NCI-H2196 treated with DMSO at 0.1 percent for 48 hours (cell line): Measurements from ENCODE around the gene TRHDE.

Experiments used
- DNase-seq: peaks from one replicate; lab custom pipeline; 2025; ENCODE audit not compliant: unreplicated experiment; lab: John Stamatoyannopoulos, UW

The TRHDE gene

GRCh38 chr12:72307229-72307628 is 35.1 kb downstream of the TRHDE start:
- no peak for DNase-seq

GRCh38 chr12:72311946-72312345 is 39.8 kb downstream of the TRHDE start:
- DNase-seq = no peak

DNA sequence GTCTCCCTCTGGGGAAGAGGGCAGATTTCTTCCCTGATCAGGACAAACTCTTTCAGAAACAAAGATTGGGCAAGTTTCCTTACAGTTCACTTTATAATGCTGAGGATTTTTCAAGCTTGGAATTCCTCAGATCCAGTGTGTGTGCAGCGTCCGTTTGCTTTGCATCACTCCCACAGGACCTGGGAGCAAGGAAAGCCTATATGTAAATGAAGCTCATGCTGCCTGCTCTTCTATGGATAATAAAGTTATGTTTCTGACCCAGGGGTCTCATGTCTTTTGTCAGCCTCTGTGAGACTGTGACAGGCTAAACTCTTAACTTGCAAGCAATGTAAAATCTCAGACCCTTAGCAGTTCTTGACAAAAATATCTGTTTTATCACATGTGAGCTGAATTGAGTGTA is 41.6 kb downstream of the TRHDE start:
- DNase-seq = no peak

- DNase-seq = no peak
These were observed 43.7 kb downstream of the TRHDE start for GRCh38 chr12:72315858-72316257.

DNA sequence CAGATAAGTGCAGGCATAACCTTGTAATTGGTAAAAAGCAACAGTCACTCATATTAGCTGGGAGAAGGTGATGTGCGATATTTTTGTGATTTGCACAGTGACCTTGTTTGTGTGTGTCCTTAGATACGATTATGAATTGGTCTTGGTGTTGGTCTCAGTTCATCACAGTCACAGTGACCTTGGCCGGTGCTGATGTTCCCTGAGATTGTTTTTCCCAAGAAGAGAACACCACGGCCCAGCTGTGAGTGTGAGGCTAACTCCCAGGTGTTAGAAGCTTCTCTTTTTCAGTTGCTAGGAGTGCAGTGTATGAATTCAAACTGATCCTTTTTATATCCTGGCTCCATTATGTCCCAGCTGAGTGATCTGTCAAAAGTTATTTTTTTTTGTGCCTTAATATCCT is 46.2 kb downstream of the TRHDE start:
- DNase-seq = no peak

- no peak for DNase-seq
These were observed 51.7 kb downstream of the TRHDE start for GRCh38 chr12:72323881-72324280.

DNA sequence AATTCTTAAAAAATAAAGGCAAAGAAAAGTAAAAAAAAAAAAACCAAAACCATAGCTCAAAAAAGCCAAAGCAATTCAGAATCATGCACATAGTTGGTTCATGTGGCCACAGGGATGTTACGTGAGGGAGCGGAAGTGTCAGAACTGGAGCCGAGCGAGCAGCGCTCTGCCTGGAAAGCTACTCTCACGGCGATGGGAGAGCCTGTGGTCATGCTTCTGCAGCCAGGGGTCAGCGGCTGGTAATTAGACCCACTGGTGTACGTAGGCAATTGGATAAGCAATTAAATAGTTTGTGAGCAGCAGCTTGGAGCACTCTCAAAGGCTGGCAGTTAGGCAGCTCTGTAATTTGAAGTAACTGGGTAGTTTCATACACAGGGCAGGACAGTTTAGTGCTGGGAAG is 58.1 kb downstream of the TRHDE start:
- no peak for DNase-seq

DNA sequence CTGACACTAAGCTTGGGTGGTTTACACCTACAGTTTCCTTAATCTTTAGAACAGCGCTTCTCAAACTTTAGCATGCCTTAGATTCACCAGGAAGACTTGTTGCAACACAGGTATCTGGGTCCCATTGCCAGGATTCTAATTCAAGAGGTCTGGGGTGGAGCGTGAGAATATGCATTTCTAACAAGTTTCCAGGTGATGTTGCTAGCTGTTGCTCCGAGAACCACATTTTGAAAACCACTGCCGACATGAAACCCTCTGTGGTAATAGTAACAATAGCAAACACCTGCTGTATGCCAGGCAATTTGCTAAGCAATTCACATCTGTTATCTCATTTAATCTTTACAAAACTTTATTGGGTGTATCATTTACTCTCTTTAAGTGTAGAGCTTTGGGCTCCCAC is 58.6 kb downstream of the TRHDE start:
- DNase-seq = no peak

GRCh38 chr12:72337382-72337781 is 65.2 kb downstream of the TRHDE start:
- no peak for DNase-seq

GRCh38 chr12:72337946-72338345 is 65.8 kb downstream of the TRHDE start:
- no peak for DNase-seq

DNA sequence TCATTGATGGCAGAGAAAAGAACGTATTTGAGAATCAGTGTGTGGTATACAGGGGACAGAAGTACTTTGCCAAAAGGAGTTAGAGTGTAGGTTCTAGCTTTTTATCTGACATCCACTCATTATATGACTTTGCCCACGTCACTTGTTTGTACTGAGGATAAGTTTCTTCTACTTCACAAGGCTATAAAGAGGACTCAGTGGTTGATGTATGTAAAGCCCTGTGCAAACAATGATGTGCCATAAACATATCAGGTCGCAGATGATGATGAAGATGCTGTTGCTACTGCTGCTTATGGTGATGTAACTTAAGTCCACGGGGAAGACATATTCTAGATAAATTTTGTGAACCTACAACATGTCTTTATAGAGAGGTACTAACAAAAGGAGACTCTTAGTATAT is 66.3 kb downstream of the TRHDE start:
- DNase-seq = no peak

DNA sequence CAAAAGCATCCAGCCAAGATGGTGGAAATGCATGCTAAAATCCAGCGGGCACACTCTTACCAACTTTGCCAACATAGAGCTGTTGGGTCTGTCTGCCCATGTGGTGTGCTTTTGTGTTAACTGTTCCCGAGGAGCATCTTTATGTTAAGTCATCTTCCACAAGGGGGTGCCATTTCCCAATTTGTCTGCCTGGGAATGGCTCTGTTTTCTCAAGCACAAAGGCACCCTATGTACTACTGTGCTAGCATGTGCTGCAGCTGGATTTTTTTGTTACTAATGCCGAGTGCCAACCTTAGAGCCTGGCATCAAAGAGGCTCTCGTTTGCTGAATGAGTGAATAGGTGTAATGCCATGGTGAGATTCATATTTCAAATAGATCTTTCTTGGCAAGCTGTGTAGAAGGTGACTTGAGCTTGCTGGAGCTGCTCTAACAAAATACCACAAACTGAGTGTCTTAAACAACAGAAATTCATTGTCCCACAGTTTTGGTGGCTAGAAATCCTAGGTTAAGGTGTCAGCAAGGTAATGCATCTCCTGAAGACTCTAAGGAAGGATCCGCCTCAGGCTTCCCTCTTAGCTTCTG is 74.3 kb downstream of the TRHDE start:
- DNase-seq = no peak

DNA sequence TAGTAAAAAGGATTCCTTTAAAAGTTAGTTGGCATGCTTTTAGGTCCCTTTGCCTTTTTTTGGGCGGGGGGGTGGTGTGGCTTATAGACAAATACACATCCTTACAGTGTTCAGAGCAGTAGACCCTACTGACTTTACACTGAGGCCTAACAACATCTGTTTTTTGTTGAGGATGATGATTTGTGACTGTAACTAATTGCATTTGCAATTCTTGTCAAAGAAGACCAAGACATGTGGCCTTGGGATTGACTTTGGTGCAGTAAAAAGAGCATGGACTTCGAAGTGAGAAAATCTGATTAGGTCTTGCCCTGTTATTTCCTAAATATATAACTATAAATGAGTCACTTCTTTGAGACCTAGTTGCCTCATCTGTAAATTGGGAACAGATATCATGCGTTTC is 77.3 kb downstream of the TRHDE start:
- DNase-seq = no peak

DNA sequence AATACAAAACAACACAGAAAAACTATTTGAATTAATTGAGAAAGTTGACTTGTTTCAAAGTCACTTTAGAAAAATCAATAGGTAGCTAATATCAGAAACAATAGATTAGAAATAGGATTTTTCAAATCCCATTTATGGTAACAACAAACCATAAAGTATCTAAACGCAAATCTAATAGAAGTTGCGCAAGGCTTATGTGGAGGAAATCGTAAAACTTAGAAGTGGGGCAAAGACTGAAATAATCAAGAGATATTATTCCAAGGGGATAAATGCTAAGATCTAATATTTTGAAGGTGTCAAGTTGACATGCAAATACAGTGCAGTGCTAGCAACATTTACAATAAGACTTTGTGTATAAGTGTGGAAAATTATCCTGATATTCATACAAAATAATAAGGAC is 87.2 kb downstream of the TRHDE start:
- no peak for DNase-seq

- no peak for DNase-seq
These were observed 93.0 kb downstream of the TRHDE start for GRCh38 chr12:72365151-72365550.

DNA sequence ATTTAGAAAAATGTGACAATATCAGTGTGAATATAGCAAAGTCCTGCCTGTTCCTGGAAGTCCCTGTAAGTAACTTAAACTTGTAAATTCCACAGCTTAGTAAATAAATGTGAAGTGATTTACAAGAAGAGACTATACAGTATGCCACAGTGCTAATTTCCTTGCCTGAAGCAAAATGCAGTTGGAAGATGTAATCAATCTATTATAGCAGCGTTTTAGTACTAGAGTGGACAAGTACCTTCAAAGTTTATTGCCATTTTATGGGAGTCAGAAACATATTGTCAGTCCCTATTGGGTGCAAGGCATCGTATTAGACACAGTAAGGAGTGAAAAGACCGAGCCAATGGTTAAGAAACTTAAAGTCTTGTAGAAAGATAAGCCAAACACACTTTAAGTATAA is 94.1 kb downstream of the TRHDE start:
- no peak for DNase-seq

GRCh38 chr12:72368298-72368697 is 96.1 kb downstream of the TRHDE start:
- DNase-seq = no peak

- DNase-seq = no peak
These were observed 96.7 kb downstream of the TRHDE start for GRCh38 chr12:72368719-72369422.

DNA sequence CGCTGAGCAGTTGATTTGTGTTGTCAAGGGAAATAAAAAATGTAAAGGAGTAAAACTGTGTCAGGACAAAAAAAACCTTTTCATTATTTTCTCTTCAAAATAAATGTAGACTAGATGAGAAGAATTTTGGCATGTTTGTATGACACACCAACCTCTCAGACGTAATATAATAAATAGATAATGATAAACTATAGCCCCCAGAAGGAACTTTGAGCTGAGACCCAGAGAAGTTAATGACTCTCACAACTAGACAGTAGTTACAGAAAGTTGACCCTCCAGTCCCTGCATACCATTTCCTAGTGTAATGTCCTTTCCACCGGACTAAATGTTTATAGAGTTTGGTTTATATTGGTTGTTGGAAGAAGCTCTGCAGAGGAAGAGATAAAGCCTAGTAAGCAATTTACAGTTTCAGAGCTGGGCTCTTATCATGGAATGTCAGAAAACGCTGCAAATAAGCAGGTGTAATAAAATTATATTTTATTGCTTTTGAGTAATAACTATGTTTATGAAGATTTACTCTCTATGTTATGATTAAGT is 97.3 kb downstream of the TRHDE start:
- DNase-seq = no peak

DNA sequence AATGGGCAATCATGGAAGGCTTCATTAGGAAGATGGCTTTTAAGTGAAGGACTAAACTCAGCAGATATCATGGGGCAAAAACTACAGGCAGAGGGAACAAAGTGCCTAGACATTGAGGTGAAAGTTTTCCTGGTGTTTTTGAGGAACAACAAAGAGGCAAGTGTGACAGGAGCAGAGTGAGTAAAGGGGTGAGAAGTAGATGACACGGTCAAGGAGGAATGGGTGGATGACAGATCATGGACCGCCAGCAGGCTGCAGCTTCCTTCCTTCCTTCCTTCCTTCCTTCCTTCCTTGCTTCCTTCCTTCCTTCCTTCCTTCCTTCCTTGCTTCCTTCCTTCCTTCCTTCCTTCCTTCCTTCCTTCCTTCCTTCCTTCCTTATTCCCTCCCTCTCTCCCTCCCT is 108.3 kb downstream of the TRHDE start:
- DNase-seq = no peak

DNA sequence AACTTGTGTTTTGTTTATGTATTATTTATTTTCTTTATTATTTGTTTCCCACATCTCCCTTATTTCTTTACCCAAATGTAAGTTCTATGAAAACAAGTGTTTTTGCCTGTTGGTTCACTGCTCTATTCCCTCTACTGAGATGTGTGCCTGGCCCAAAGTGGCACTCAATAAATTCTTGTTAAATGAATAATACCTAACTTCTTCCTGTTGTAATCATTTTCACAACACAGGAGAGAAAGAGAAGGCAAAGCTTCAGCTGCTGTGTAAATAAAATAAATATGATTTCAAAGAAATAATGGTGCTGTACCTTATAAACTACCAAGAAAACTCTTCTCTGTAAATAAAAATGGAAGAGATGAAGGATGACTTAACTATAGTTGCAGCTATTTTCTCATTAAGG is 116.2 kb downstream of the TRHDE start:
- no peak for DNase-seq

DNA sequence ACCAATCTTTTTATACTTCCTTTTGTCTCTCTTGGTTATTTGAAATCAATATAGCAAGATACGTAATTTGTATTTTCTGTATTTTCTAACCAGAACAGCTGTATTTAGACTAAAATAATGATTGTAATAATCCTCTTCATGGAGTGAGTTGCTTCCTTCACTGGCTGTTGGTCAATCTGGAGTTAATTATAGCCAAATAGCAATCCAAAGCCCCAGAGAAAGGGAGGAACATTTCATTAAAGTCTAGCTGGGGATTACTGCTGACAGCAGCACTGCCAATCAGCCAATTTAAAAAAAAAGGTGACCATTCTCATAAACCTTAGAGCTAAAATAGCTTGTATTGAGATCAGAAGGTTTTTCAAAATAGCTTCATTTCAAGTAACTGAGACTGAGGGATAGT is 118.0 kb downstream of the TRHDE start:
- no peak for DNase-seq

GRCh38 chr12:72406111-72406510 is 133.9 kb downstream of the TRHDE start:
- no peak for DNase-seq
